DMS79 treated with DMSO at 0.1 percent for 48 hours (cell line): Measurements from ENCODE around the gene MED19.
"Not testable (repeated sequence)": the region's sequence is repeated elsewhere in the genome, so short reads cannot be mapped to it uniquely, and the experiment has no call there.

Experiments used
- DNase-seq: peaks from one replicate; lab custom pipeline; 2025; lab: John Stamatoyannopoulos, UW

Gene MED19

DNA sequence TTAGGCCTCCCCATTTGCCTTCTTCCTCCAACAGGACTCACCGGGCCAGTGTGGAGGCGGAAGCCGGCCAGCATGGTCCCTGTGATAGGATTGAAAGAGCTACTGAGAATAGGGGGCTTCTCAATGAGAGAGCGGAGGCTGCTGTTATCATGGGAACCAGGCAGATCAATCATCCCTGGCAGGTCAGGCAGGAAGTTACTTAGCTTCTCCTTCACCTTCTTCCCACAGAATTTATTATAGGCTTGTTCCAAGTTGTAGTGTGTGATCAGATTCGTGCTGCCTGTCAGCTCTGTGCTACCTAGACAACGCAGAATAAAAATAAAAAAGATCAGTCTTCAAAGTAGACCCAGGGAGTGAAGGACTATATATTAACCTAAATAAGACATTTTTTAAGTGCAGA lies 7.1 kb downstream of the MED19 start:
- DNase-seq = no peak

DNA sequence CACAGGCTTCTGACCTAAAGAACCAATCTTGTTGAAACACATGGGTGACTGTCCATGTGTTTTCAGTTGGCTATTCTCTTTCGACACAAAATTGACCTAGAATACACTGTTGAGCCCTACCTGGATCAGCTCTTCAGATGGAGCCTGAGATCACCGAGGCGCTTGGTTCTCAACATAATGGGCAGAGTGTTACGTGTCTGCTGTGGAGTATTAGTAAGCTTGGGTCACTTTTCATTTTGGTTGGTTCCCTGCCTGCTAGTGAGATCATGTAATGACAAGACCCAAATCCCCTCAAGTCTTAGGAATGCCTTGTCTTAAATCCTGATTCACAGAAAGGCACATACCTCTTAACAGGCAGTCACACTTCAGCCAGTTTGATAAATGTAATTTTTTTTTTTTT lies 8.7 kb downstream of the MED19 start:
- no peak for DNase-seq

DNA sequence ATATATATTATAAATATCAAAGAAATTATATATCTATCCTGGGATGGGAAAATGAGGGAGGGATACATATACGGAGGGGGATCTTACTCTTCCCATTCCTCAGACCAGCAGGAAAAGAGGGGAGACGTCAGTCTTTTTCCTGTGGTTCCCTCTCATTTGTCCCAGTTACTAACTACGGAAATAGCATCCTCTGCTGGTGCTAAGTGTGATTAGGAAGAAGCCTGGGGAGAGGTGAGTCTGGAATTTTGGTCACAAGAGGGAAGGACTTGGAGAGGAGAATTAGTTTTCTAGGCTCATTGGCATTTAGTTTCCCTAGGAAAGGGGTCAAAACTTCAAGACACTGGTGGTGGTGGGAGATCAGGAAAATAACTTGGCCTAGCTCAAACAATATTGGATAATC lies 11.6 kb downstream of the MED19 start:
- DNase-seq = no peak

DNA sequence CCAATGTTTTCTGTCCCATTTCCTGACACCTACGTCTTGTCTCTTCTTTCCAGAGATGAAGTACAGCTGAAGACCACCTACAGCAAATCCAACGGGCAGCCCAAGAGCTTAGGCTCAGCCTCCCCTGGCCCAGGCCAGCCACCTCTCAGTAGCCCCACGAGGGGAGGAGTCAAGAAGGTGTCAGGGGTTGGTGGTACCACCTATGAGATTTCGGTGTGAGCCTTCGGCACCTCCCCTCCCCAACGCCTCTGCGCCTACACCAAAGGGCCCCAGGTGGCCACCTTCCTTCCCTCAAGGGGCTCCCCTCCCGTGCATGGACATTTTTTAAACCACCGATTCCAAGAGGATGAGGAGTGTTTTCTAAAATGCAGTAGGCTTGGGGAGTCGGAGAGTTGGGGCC lies 12.2 kb downstream of the MED19 start:
- no peak for DNase-seq

DNA sequence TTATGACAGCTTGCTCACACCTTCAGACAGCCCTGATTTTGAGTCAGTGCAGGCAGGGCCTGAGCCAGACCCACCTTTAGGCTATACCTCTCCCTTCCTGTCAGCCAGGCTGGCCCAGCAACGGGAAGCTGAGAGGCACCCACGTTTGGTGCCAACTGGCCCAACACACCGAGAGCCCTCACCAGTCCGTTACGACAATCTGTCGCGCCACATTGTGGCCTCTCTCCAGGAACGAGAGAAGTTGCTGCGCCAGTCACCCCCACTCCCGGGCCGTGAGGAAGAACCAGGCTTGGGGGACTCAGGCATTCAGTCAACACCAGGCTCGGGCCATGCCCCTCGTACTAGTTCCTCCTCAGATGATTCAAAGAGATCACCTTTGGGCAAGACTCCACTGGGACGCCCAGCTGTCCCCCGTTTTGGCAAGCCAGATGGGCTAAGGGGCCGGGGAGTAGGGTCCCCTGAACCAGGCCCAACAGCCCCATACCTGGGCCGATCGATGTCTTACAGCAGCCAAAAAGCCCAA lies 13.1 kb downstream of the MED19 start:
- no peak for DNase-seq

DNA sequence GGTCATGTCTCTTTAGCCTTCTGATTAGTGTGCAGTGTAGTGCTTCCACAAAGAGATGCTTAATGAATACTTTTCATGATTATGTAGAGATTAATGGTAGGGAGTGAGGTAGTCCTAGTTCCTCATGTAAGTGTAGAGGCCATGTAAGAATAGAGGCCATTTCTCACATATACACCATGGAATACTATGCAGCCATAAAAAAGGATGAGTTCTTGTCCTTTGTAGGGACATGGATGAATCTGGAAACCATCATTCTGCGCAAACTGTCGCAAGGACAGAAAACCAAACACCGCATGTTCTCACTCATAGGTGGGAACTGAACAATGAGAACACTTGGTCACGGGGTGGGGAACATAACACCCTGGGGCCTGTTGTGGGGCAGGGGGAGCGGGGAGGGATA lies 21.5 kb downstream of the MED19 start:
- not testable (repeated sequence) for DNase-seq

DNA sequence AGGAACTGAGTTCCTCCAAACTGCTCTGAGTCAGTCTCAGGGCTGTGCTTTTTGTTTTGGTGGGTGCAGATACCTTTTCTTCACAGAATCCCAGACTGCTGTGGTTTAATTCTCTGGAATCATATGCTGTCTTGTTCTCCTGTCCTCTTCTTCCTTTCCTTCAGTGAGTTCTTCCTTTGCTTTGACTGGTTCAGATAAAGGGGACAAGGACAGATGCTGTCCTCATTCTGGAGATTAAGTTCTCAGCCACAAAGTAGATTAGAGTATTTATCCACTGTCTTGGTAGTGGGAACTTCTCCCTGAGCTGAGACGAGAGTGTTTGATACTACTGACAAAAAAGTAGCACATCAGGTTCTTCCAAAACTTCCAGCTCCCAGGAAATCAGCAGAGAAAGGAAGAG lies 30.8 kb downstream of the MED19 start:
- no peak for DNase-seq

DNA sequence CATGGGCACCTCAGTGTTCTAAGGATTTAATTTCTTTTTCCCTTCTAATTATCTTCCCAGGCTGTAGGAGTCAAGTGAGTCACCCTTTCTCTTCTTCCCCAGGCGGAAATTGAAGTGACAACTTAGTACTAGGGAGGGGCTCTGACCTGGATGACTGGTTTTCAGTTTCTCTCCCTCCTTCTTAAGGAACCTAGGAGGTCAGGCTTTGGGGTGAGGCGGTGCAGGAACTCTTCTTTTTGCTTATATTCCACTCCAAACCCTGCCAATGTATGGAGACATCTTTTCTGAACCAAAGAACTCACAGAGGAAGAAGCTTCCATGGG lies 31.5 kb downstream of the MED19 start:
- DNase-seq = no peak

DNA sequence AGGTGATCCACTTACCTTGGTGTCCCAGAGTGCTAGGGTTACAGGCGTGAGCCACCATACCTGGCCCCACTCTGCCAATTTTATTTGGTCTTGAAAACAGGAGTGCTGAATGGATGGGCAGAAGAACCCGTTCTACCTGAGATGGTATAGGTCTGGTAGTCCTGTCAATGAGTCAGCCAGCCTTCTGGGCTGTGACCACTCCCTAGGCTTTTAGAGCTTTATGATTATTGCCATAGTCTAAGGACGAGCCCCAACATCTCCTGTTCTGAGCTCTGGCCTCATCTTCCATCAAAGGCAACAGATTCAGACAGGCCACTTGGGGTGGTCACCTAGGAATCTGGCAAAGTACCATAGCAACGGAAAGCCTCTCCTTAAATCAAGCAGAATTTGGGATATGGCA lies 32.6 kb downstream of the MED19 start:
- no peak for DNase-seq

DNA sequence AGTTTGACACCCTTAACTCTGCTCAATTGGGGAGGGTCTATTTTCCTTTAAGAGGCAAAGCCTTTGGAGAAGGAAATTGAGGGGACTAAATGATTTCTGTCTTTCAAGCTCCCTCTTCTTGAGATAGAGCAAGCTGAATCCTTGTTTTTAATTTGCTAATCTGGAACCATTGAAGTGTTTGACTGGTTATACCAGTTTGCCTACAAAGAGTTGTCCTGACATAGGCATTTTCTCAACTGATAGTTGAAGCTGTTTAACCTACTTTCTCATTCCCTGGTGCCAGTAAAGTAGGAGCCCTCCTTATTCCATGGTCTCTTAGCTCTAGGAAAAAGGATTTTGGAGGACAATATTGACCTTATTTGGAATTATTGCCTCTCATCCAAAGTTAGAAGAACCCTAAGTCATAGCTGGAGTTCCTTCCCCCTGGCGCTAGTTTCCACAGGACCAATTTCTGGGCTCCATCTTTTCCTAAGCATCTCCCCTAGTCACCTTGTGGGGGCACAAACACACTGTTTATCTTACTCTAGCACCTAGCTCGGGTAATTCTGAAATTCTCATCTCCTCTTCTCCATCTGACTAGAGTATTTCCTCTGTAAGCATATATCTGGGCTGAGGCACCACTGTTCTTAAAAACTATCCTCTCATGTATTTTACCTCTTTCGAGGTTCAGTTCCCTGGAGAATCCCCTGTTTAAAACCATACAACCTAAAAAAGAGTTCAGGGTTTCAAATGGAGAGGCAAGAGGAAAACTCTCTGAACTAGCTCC lies 36.7 kb downstream of the MED19 start:
- DNase-seq = no peak

DNA sequence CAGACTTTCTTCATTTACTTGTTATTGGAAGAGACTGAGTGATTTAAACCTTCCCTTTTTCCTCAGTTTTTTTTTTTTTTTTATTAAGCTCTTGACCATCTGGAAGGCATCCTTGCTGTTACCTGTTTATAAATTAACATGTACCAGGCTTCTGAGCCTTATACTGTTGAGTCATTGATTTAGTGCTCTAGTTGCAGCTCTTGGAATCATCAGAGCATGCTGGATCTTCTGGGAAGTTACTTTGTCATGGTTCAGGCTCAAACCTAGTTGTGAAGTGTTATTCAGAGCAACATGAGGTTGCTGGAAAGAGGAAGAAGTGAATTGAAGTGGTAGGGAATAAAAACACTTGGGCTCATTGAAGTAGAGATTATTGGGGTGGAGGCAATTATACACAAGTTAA lies 37.8 kb downstream of the MED19 start:
- DNase-seq = peak; percentile 11

DNA sequence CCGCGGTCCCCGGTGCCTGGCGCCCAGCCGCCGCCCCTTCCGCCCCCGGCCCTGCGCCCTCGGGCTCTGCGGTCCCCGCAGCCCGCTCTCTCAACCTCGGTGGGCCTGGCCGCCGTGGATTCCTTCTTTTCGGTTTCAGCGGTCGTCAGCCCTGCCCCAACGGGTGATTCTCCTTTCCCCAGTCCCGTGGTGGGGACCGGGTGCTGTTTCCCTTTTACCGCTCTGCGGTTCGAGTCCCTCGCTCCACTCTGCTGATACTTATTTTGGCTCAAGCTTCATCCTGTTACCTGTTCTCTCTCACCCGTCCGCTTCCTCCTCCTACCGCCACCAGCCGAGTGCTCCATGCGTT lies 43.6 kb downstream of the MED19 start:
- DNase-seq = no peak

DNA sequence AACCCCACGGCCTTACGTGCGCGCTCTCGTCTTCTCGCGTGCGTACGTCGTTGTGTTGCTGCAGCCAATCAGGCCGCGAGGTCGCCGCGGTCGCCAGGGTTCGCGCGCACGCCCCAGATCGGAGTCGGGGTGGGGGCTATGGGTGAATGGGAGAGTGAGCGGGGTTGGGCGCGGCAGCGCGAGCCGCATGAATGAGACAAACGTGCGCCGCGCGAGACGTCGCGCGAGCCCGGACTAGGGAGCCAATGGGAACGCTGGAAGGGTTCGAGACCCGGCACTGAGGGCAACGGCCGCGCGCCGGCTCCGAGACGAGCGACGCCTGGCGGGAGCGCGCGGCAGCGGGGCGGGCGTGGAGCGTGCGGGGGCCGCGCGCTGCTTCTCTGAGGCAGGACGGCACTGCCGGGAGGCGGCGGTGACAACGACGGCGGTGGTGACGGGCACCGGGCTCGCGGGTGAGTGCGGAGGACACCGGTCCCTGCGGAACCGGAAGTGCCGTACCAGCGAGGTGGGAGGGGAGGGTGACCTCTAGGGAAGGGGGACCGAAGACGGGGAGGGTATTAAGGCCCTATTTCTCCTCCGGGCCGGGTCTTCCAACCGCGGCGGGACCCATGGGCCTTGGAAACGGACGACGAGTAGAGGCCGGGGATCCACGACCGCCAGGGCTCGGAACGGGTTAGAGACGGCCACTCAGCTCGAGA lies 44.1 kb downstream of the MED19 start, which contains the start of gene ZDHHC5:
TSS of gene ZDHHC5 (plus strand) at position 379 of the 698 bp plus-strand sequence. CDS start 4,977 bp downstream, outside the sequence.
- peak; percentile 100 for DNase-seq

DNA sequence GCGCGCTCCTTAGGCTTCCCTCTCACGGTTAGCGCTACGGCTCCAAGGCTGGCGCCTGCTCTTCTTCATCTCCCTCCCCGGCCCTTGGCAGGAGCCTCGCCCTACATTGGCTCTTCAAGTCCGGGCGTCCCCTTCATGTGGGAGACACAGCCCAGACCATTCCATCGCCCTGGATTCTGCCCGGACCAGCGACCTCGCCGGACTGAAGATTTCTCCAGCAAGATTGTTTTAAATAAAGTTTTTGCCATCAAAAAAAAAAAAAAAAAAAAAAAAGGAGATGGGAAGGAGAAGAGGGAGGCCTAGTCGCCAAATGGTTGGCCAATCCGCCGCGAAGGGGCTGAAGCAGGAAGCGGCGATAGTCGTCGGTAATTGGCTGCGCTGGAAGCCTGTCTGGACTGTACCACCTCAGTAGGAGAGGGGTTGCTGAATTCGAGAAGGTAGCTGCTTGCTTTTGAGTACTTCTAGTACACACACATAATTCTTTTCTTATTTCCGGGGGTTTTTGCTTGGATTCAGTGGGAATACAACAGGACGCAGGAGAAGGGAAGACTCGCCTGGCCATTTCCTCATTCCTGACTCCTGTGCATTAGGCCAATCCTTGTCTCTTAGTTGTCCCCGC lies 44.8 kb downstream of the MED19 start:
- DNase-seq = peak; percentile 100

DNA sequence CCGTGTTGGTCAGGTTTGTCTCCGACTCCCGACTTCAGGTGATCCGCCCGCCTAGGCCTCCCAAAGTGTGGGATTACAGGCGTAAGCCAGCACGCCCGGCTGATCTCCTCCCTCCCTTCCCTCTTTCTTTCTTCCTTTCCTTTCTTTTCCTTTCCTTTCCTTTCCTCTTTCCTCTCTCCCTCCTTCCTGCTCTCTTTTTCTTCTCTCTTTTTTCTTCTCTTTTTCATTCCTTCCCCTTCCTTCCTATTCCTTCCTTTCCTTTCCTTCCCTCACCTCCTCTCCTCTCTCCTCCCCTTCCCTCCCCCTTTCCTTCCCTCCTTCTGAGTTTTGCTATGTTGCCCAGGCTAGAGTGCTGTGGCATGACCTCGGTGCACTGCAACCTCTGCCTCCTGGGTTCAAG lies 48.0 kb downstream of the MED19 start:
- no peak for DNase-seq

DNA sequence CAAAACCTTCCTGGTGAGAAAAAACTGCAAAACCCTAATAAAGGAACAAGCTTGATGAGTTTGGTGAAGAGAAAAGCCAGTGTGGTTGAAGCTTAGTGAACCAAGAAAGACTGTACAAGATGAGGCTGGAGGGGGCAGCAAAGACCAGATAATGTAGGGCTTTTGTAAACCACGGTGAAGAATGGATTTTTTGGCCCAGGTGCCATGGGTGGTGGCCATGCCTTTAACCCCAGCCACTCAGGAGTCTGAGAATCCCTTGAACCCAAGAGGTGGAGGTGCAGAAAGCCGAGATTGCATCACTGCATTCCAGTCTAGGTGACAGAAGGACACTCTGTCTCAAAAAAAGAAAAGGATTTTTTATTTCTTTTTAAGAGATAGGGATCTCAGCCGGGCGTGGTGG lies 49.1 kb downstream of the MED19 start:
- no peak for DNase-seq

DNA sequence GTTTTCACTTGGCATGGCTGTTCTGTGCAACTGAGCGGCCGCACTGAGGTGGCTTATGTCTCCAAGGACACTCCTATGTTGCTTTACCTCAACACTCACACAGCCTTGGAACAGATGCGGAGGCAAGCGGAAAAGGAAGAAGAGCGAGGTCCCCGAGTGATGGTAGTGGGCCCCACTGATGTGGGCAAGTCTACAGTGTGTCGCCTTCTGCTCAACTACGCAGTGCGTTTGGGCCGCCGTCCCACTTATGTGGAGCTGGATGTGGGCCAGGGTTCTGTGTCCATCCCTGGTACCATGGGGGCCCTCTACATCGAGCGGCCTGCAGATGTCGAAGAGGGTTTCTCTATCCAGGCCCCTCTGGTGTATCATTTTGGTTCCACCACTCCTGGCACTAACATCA lies 52.3 kb downstream of the MED19 start:
- DNase-seq = no peak

DNA sequence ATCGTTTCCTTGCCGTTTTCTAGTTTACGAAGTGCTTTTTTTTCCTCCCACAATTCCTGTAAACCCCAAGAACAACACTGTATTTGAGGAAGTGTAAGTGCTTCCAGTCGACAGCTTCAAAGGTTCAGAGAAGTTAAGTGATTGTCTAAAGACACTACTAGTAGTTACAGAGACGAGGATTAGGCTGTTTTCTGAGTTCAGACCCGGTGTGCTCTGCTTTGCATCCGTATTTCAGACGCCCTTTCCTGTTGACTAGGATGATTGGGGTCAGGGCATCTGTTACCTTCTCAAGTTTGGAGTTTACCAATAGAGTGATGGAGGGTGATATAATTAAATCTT lies 54.0 kb downstream of the MED19 start:
- DNase-seq = no peak

DNA sequence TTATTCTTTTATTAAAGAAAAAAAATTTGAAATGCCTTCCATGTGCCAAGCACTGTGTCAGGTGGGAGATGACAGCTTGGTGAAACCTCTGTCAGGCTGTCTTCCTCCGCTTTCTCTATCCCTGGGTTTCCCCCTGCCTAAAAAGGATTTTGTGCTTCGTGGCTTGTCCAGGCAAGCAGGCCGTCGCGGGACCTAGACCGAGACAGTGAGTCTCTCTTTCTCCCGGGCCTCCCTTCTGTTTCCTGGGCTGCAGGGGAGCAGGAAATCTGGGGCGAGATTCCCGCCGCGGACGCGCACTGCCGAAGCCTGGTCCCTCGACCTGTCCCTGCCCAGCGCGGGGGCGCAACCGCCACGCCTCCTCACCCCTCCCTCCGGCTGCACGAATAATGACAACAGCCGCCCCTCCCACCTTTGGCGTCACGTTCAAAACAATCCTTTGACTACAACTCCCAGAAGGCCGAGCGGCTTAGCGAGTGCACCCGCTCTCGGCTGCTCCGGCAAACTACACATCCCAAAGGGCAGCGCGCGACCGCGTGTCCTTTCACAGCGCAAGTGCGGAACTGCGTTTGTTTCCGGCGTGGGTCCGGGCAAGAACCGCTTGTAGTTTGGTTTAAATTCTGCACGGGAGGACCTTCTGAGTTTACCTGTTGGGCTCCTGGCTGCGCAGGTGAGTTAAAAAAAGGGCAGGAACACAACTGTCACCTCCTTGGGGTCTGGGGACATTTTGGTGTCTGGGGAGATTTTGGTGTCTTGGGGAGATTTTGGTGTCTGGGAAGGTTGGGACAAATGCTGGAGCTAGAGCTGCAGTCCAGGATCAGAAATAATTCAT lies 54.6 kb downstream of the MED19 start, which contains the start of gene CLP1:
TSS of gene CLP1 (plus strand) at position 569 of the 829 bp plus-strand sequence. CDS start 1,715 bp downstream, outside the sequence.
- DNase-seq = peak; percentile 97

DNA sequence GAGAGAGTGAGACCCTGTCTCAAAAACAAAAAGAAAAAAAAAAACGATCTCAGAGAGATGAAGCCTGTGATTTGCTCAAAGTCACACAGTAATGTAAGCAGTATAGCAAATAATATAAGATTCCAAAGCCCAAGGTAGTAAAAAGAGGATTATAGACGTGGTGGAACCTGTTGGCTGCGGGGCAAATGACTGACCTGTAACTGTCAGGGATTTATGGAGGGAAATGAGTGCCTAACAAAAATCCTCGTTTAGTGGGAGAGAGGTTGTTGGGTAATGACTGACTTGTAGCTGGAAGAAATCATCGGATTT lies 55.2 kb downstream of the MED19 start:
- no peak for DNase-seq
